Progenitor cell of endocrine pancreas (in vitro differentiated cells): Measurements from ENCODE around the gene ODAD2. TPM values are rescaled to one million over a fixed set of nuclear protein-coding genes. Genes with fewer than 3 reads are reported as not detected.
A peak's percentile ranks its signal among the peaks of the same experiment; 100 is the strongest.
"Not testable (repeated sequence)": the region's sequence is repeated elsewhere in the genome, so short reads cannot be mapped to it uniquely, and the experiment has no call there.

Source experiments
- DNase-seq: peaks from one replicate; pipeline ENCODE4 v3.0.0; 2021; ENCODE audit warnings: low spot score; ENCODE audit not compliant: unreplicated experiment
- H3K27ac Mint-ChIP-seq: 2 replicates; pipeline ENCODE4 v1.8.0; 2021; ENCODE audit warnings: mild to moderate bottlenecking, moderate library complexity, mixed read lengths
- H3K27me3 Mint-ChIP-seq: 2 replicates; pipeline ENCODE4 v1.8.0; 2021; ENCODE audit warnings: mixed read lengths
- H3K36me3 Mint-ChIP-seq: 2 replicates; pipeline ENCODE4 v1.8.0; 2022; ENCODE audit warnings: mixed read lengths; ENCODE audit not compliant: insufficient read depth
- H3K4me1 Mint-ChIP-seq: 2 replicates; pipeline ENCODE4 v1.8.0; 2021; ENCODE audit warnings: low read depth, mixed read lengths
- H3K4me3 Mint-ChIP-seq: 2 replicates; pipeline ENCODE4 v1.8.0; 2021; ENCODE audit warnings: low read depth, mild to moderate bottlenecking, moderate library complexity, mixed read lengths
- H3K9me3 Mint-ChIP-seq: 2 replicates; pipeline ENCODE4 v1.8.0; 2021; ENCODE audit warnings: low read depth, mixed read lengths
- CTCF ChIP-seq: fragments of 200-600 bp; sonication (generic); IDR thresholded peaks from one replicate; pipeline ENCODE4 v1.5.0; 2021; ENCODE audit warnings: antibody characterized with exemption, mild to moderate bottlenecking; ENCODE audit not compliant: unreplicated experiment
- total RNA-seq: library from RNA; stranded (reverse); gene quantifications from 2 replicates; pipeline ENCODE4 v1.2.1, GENCODE V29; 2021

The ODAD2 gene
- total RNA-seq, 1 donor from 2014 or later, result 0.67 TPM

- no peaks in the 10 kb centered on the region for H3K4me1 Mint-ChIP-seq
- no peak for TF ChIP-seq CTCF
- no peak overlapping the region for H3K27ac Mint-ChIP-seq
- no peak overlapping the region for H3K4me3 Mint-ChIP-seq
- peaks cover 9% of the 10 kb centered on the region for H3K27me3 Mint-ChIP-seq
- DNase-seq, result no peak
- no peaks in the 10 kb centered on the region for H3K36me3 Mint-ChIP-seq
- H3K9me3 Mint-ChIP-seq, result no peaks in the 10 kb centered on the region
Measured at GRCh38 chr10:28008054-28008453, 9.2 kb upstream of the ODAD2 start.

DNA sequence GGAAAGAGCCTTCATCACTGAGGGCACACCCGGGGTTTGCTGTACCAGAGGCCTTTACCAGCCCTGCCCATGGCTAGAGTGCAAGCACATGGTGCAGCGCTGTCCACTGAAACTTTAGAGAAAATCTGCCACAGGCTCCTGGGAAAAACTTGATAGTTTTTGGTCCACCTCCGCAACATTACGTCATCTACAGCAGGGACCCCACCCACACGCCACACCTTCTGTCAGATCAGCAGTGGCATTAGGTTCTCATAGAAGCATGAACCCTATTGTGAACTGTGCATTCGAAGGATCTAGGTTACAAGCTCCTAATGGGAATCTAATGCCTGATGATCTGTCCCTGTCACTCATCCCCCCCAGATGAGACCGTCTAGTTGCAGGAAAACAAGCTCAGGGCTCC is 2.5 kb upstream of the ODAD2 start:
- H3K27me3 Mint-ChIP-seq, result peaks cover 44% of the 10 kb centered on the region
- no peak overlapping the region for H3K4me3 Mint-ChIP-seq
- TF ChIP-seq CTCF, result no peak
- peaks cover 10% of the 10 kb centered on the region for H3K4me1 Mint-ChIP-seq
- H3K27ac Mint-ChIP-seq, result no peak overlapping the region
- H3K9me3 Mint-ChIP-seq, result no peaks in the 10 kb centered on the region
- no peak for DNase-seq
- H3K36me3 Mint-ChIP-seq, result no peaks in the 10 kb centered on the region

DNA sequence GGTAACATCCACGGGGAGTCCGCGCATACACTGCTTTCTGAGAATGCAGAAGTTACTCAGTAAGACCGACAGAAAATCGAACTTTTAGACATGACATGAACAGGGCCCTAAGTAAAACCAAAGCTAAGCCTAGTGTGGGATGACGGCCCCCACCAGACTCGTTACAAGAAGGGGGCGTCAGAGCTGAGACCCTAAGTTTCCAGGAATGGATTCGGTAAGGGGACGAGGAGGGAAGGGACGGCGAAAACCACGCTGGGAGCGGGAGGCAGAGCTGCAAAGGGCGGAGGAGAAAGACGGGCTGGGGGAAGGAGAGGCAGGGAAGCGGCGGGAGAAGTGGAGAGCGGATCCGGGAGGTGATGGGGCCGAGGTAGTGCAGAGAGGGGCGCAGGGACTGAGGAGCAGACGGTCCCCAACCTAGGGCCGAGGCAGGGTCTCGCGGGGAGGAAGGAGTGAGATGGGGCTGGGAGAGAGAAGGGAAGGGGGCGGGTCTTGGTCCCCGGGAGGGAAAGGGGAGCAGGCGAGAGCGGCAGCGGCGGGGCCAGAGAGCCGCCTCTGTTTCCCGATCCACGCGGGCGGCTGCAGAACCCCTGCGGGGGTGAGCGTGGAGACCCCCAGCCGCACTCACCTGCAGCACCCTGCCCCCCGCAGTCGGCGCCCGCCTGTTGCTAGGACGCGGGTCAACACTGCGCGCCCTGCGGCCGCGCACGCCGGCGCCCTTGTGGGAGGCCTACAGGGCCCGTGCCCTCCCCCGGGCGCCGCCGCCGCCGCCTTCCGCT is 513 bp downstream of the ODAD2 start:
- Mint-ChIP-seq H3K27ac (peak overlapping the region; percentile 59), H3K4me1 (peaks cover 10% of the 10 kb centered on the region), H3K4me3 (peak overlapping the region; percentile 81), H3K27me3 (peaks cover 55% of the 10 kb centered on the region), H3K9me3 (no peaks in the 10 kb centered on the region), H3K36me3 (no peaks in the 10 kb centered on the region)
- no peak for TF ChIP-seq CTCF
- DNase-seq, result peak; percentile 25

- Mint-ChIP-seq H3K4me3 (peak overlapping the region; percentile 81), H3K9me3 (no peaks in the 10 kb centered on the region), H3K4me1 (peaks cover 10% of the 10 kb centered on the region), H3K27me3 (peaks cover 50% of the 10 kb centered on the region), H3K27ac (peak overlapping the region; percentile 59), H3K36me3 (no peaks in the 10 kb centered on the region)
- no peak for DNase-seq
- no peak for TF ChIP-seq CTCF
Measured at GRCh38 chr10:27997865-27998177, 1.1 kb downstream of the ODAD2 start.

DNA sequence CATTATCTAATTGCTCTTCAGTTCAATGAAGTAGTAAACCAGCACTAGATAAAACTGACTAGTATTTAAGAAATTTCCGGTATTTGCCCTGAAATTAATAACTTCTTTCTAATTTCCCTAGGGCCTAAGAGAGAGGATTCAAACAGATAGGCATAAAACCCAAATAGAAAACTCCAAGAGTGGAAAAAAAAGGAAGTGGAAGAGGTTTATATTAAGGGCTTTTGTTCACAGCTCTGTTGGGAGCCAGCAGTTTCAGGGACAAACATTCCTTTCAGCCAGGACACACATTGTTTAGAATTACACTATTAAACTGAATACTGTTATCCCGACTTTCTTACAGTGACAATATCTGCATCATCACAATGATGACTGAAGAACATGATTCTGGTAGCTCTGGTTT is 3.6 kb downstream of the ODAD2 start:
- Mint-ChIP-seq H3K27ac (no peak overlapping the region), H3K4me1 (peaks cover 10% of the 10 kb centered on the region), H3K9me3 (no peaks in the 10 kb centered on the region), H3K36me3 (no peaks in the 10 kb centered on the region), H3K27me3 (peaks cover 45% of the 10 kb centered on the region), H3K4me3 (no peak overlapping the region)
- no peak for DNase-seq
- no peak for TF ChIP-seq CTCF

DNA sequence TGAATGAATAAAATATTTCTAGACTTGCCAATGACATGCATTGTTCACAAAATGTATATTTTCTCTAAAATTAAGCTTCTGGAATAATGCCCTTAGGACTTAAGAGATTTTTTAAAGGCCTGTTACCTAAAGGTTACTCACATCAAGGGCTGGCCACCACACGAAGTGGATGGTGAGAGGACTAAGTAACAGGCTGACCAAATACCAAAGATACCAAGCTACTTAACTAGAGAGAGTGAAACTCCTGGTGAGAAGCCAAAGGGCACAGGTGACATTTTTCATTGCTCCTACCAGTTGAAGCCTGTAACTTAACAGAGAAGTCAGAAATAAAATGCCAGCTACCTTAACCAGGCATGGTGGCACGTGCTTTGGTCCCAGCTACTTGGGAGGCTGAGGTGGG is 9.5 kb downstream of the ODAD2 start:
- DNase-seq, H3K27me3 Mint-ChIP-seq, H3K36me3 Mint-ChIP-seq, H3K27ac Mint-ChIP-seq, H3K4me3 Mint-ChIP-seq, H3K9me3 Mint-ChIP-seq, H3K4me1 Mint-ChIP-seq: not testable (repeated sequence)
